GM19438 (cell line): ENCODE data around the gene YDJC.
"Not testable (repeated sequence)": the region's sequence is repeated elsewhere in the genome, so short reads cannot be mapped to it uniquely, and the experiment has no call there.

Experiments
- ATAC-seq: cut with Tn5 transposase; IDR thresholded peaks from one replicate; pipeline ENCODE4 v1.9.1; 2021; ENCODE audit warnings: low read depth; ENCODE audit not compliant: unreplicated experiment

The YDJC gene

DNA sequence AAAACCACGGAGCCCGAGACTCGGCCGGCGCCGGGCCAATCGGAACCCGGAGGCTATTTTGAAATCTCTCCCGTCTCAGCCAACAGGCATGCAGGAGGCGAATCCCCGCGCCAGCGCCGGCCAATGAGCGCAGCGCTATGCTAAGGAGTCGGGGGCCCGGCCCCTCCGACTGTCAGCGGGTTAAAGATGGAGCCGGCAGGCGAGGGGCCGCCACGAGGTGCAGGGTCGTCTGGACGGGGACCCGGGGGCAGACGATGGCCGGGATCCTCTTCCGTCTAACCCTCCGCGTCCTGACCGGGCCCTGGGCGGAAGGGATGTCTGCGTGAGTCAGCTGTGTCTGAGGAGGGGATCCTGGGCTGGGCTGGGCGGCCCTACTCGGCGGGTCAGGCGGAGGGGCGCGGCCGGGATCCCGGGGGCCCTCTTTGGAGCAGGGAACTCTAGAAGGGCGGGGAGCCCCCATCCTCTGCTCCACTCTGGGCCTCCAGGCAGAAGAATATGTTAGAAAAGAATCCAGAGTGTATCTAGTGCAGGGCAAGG, 22.3 kb upstream of the YDJC start:
- ATAC-seq, result peak; percentile 83

DNA sequence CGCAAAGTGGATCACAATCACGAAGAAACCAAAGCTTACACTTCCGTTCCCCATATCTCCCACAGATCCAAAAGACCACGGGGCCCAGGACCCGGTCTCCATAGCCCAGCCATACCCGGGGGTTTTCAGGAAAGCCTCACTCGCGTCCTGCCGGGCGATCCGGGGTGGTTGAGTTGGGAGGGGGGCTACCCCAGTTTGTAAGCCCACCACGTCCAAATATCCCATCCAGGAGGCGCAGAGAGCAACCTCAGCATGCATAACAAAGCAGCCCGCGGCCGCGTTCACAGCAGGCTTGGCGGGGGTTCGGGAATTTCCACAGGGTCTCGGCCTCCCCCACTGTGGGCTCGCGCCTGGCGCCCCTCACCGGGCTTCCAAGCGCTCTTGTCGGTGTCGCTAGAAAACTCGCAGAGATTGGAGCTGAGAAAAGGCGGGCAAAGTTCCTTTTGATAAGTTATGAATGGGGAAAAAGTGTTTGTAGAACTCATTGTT, 21.7 kb upstream of the YDJC start:
- ATAC-seq, result peak; percentile 16

DNA sequence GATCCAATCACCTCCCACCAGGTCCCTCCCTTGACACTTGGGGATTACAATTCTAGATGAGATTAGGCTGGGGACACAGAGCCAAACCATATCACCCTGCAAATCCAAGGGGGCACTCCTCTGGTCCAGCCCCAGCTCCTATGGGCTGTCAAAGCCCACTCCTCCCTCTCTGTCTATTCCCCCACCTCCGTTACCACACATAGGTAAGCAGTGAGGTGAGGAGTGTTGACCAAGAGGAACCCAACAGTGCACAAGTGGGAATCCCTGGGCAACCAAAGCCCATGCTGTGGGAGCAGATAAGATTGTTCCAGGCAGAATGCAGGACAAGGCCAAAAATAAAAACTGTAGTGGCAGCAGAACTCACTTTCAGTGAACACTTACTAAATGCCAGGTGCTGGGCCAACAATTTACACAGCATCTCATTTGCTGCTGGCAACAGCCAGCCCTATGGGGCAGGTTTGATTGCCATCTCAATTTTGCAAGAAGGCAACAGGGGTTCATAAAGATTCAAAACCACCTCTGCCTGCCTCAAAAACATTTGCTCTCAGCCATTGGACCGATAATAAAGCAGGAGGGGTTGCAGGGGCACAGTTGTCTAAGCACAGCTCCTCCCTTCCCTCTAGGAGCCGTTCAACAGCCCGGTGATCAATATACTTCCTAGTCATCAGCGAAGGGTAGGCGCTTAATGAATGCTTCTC, 21.1 kb upstream of the YDJC start:
- no peak for ATAC-seq

DNA sequence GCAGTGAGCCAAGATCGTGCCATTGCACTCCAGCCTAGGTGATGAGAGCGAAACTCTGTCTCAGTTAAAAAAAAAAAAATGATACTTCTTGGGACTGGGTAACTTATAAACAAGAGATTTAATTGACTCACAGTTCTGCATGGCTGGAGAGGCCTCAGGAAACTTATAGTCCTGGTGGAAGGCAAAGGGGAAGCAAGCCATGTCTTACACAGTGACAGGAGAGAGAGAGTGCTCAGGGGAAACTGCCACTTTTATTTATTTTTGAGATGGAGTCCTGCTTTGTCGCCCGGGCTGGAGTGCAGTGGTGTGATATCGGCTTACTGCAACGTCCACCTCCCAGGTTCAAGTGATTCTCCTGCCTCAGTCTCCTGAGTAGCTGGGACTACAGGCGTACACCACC, 20.5 kb upstream of the YDJC start:
- ATAC-seq, result no peak

DNA sequence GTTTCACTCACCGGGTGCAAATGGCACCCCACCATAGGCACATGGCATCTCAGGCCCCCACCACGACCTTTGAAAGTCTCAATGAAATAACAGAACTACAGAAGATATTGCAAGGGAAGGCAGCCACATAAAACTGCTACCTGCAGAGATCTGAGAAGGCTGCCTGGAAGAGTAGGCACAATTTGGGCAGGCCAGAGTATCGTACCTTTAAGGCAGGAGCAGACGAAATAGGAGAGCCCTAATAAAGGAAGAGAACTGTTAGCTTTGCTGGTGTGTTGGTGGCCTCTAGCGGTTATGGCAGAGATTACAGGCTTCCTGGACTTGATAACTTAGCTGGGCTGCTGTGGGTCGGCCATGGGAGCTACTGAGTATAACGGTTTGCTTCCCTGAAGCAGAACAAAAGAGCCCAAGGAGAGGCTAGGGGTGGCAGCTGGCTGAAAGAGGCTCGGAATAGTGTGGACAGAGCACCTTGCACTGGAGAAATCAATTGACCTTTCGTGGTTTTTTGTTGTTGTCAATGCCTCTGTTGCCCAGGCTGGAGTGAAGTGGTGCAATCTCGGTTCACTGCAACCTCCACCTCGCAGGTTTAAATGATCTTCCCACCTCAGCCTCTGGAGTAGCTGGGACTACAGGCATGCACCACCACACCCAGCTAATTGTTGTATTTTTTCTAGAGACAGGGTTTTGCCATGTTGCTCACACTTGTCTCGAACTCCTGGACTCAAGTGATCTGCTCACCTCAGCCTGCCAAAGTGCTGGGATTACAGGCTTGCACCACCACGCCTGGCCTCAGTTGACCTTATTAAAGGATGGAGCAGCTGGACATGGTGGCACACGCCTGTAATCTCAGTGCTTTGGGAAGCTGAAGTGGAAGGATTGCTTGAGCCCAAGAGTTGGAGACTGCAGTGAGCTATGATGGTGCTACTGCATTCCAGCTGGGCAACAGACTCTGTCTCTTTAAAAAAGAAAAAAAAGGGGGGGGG, 17.1 kb upstream of the YDJC start:
- ATAC-seq, result no peak

DNA sequence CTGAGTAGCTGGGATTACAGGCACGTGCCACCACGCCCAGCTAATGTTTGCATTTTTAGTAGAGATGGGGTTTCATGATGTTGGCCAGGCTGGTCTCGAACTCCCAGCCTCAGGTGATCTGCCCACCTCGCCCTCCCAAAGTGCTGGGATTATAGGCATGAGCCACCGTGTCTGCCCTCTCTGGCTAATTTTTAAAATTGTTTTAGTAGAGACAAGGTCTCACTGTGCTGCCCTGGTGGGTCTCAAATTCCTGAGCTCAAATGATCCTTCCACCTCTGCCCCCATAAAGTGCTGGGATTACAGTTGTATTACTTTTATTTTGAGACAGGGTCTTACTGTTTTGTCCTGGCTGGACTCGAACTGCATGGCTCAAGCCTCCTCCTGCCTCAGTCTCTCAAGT, 15.7 kb upstream of the YDJC start:
- not testable (repeated sequence) for ATAC-seq

DNA sequence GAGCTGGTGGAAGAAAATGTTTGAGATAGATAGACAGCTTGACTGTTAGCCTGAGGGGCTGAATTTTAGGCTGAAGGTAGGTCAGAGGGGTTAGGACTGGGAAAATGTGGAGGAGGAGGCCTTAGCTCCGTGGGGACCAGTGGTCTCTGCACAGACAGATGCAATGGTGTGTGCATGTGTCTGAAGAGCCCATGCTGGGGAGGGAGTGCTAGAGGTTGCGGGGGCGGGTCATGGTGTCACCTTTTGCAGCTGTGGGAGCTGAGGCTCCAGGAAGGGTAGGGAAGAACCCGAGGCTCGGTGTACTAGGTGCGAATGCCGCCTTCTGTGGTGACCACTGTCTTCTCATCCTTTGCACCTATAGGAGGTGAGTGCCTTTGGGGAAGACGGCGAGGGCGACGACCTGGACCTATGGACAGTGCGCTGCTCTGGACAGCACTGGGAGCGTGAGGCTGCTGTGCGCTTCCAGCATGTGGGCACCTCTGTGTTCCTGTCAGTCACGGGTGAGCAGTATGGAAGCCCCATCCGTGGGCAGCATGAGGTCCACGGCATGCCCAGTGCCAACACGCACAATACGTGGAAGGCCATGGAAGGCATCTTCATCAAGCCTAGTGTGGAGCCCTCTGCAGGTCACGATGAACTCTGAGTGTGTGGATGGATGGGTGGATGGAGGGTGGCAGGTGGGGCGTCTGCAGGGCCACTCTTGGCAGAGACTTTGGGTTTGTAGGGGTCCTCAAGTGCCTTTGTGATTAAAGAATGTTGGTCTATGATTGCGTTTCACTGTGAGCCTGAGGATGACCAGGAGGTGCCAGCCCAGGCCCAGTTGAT, 13.9 kb upstream of the YDJC start:
- no peak for ATAC-seq

DNA sequence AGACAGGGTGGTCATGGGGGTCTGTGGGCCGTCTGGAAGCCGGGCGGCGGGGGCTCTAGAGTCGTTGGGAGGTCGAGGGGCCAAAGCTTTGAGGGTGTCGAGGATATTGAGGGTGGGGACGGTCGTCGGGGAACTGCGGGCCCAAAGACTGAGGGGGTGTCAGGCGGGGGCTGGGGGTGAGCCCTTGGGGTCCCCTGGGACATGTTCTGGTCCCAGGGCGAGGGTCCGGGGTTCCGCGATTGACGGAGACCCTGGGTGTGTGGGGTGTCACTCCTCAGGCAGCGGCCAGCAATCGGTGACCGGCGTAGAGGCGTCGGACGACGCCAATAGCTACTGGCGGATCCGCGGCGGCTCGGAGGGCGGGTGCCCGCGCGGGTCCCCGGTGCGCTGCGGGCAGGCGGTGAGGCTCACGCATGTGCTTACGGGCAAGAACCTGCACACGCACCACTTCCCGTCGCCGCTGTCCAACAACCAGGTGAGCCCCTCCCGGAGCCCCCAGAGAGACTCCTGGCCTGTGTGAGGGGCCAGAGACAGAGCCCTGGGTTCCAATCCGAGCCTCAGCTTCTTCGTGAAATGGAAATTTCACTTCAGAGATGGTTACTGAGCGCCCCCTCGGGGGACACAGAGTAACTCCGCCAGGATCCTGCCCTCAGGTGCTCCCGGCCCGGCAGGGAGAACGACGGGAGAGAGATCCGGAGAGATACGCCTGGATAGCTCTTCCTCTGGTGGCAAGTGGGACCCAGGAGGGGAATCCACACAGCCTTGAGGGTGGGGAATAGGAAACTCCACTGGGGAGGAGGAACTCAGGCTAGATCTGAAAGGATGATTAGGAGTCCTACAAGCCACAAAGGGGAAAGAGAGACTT, 13.0 kb upstream of the YDJC start:
- ATAC-seq, result peak; percentile 11

DNA sequence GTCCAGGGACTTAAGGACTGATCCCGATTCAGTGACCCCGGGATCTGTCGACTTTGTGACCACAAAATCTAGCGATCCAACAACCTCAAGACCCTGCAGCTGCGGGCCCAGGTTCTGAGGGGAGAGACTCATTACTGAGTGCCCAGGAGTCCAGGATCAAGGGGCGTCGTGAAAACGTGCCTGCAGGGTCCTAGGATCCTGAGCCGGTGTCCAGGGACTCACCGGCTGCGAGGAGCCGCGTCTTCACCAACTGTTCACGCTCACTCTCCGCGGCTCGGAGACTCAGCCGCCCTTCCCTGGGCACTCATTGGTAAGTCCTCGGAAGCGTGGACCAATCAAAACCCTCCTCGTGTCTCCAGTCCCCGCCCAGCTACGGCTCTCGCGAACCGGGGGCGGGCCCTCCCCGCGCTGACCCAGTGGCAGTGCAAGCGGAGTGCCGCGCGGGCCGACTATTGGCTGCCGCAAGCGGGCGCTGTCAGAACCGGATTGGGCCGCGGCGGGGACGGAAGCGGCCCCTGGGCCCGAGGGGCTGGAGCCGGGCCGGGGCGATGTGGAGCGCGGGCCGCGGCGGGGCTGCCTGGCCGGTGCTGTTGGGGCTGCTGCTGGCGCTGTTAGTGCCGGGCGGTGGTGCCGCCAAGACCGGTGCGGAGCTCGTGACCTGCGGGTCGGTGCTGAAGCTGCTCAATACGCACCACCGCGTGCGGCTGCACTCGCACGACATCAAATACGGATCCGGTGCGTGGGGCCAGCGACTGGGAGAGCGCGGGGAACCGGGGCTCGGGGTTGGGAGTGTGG, 12.2 kb upstream of the YDJC start, which contains the start of gene SDF2L1:
TSS of gene SDF2L1 (plus strand) at position 514 of the 795 bp plus-strand sequence. CDS start at position 549, 35 bp downstream.
- ATAC-seq, result peak; percentile 93

DNA sequence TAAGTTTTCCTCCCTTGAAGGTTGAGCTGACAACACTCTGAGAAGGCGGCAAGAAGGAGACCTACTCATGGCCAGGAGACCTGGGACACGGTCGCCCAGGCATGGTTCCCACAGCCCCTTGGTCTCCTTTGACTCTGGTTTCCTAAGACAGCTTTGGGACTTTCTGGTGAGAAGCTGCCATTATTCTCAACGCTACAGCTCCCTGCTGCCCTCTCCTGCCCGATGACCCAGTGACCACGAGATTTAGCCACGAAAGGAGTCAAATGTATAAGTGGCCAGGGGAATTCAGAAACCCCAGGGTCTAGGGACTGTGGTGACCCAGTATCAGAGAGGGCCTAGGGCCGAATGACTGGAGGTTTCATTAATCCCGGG, 11.6 kb upstream of the YDJC start:
- ATAC-seq, result peak; percentile 6

DNA sequence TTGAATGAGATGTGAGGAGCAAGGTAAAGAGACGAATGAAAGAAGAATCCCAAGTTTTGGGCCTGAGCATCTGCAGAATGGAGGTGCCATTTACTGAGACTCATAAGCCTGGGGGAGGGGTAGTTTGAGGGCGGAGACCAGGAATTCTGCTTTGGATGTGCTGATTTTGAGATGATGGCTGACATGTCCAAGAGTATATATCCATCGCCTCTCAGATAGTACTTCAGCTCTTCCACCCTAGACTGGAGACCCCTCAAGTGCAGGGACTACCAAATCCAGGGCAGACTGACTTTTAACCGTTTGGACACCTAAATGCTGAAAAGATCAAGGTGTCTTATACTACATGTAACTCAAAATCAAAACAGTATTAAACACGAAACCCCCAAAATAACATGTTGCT, 11.0 kb upstream of the YDJC start:
- no peak for ATAC-seq

DNA sequence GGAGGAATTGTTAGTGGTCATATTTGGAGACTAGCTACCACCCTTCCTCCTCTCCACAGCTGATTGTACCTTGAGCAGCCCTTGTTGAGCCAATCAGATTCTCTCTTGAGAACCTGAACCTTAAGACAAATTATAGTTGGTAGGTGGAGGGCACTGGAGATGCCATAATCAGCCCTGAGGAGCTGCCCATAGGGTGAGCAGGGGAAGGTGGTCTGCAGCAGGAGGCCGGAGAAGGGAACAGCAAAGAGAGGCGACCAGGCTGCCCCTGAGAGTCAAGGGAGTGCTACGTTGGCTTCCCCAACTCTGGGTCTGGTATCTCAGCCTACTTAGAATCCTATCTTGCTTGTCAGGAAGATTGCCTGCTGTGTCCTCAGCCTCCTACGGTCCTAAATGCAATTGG, 9.5 kb upstream of the YDJC start:
- ATAC-seq, result no peak

DNA sequence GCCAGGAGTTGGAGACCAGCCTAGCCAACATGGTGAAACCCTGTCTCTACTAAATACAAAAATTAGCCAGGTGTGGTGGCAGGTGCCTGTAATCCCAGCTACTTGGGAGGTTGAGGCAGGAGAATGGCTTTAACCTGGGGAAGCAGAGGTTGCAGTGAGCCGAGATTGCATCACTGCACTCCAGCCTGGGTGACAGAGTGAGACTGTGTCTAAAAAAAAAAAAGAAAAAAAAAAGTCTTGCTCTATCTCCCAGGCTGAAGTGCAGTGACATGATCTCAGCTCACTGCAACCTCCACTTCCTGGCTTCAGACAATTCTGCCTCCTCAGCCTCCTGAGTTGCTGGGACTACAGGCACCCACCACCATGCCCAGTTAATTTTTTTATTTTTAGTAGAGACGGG, 7.6 kb upstream of the YDJC start:
- ATAC-seq, result not testable (repeated sequence)

DNA sequence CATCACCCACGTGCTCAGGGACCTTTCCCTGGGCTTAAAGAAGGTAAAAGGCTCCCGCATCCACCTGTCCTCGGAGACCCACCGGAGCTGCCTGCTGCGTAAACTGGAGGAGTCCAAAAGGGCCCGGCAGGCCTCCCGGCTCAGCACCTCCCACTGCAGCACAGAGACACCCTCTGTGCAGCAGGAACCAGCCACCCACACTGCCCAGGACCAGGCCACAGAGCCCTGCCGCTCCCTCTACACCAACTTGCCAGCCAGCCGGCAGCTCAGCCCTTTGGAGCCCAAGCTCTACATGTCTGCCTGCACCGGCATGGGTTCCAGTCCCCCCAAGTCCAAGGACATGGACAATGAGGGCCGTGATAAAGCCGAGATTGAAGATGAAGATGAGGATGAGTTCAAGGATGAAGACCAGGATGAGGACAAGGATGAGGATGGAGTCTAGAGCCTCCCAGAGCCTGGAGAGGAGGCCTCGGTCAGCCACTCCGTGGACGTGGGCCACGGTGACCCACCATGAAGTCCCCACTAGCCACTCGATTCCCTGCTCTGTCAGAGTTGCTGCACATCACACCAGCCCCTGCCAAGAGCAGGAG, 6.9 kb upstream of the YDJC start:
- ATAC-seq, result no peak

DNA sequence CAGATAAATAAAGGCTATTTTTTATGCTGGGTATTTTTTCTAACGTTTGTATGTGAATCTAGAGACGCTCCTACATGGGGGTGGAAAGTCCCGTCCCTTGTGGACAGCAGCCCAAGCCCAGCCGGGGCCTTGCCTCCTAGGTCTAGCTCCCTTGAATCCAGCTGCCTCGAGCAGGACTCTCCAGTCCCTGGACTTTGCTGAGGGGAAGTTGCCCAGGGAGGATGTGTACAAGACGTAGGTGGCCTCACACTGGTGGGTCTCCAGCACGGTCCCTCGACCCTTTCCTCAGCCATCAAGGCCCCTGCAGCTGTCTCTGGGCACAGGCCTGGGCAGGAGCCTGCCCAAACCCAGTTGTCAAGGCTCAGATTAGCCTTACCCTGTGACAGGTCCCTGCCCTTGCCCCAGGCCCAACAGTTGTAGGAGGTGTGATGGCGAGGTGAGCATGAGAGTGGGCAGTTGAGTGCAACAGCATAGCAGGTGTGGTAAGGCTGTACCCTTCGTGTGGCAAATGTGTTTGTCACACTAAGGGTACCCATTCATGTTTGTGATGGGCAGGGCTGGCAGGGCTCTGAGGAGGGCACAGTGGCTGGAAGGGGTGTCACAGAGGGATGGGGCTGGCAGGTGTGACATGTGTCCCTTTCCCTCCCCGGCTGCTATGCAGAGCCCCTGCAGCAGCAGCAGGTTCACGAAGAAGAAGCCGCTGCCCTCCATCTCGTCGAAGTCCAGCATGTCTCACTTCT, 6.1 kb upstream of the YDJC start:
- ATAC-seq, result no peak

DNA sequence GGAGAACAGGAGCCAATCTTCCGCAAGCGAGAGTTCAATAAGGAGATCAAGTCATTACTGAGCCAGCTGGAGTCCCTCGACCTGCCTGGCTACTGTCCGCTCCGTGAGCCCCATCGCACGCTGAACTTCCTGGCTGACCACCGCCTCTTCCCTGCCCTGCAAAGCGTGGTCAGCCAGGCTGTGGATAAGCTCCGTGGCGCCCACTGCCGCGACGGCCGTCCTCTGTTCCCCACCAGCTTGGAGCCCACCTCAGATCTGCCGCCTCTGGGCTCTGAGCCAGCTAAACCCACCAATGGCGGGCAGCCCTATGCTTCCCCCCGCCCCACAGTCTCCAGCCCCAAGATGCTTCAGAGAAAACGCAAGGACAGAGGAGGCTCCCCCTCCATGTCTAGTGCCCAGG, 5.0 kb upstream of the YDJC start:
- ATAC-seq, result no peak

DNA sequence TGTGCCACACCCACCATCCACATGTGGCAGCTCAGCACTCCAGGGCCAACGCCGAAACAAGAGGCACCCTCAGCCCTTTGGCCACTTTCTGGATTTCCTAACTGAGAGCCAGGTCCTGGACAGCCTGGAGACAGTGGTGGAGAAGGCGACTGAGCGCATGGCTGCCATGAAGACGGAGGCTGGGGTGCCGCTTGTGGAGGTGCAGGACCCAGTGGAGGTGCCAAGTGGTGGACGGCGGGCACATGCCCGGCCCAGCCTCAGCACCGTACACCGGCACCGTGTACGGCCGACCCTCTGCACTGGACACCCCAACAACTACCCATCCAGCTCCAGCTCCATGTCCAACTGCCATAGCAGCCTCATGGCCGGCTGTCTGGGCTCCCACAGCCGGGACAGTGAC, 4.3 kb upstream of the YDJC start:
- no peak for ATAC-seq

DNA sequence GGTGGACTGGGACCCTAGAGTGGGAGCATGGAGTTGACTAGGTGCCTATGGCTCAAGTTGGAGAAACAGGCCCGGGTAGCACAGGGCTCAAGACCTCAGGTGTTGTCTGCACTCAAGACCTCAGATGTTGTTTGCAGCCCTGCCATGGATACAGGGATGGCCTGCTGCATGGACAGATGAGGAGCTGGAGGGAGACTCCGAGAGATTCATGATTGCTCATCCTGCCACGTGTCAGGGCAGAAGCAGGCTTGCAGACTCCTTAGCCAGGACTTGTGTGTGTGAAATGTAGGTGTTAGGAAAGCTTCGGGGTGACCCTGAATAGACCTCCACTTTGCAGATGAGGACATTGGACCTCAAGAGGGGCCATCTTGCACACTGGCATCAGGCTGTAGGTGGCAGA, 3.7 kb upstream of the YDJC start:
- no peak for ATAC-seq
